ENCODE measurements around the gene LRRC37A3. TPM values are rescaled to one million over a fixed set of nuclear protein-coding genes. Genes with fewer than 3 reads are reported as not detected.
"Not testable (repeated sequence)": the region's sequence is repeated elsewhere in the genome, so short reads cannot be mapped to it uniquely, and the experiment has no call there.

Gene LRRC37A3
- total RNA-seq, 1 experiment from 2014 or later, result 9.8 TPM

DNA sequence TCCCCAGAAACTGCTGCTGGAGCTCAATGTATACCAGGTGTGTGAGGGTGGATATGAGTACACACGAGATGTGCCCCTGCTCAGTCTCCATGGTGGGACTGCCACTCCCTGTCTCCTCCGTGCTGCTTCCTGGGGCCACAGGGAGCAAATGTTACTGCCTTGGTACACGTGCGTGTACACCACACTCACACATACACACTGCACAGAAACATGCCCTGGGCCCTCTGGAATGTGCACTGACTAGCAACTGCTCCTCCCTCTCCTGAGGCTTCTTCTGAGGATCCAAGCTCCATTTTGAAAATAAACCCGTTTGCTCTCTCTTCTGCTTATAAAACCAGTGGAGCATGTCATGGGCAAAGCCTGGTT is 103.5 kb downstream of the LRRC37A3 start:
- H2AFZ ChIP-seq, result not testable (repeated sequence)

DNA sequence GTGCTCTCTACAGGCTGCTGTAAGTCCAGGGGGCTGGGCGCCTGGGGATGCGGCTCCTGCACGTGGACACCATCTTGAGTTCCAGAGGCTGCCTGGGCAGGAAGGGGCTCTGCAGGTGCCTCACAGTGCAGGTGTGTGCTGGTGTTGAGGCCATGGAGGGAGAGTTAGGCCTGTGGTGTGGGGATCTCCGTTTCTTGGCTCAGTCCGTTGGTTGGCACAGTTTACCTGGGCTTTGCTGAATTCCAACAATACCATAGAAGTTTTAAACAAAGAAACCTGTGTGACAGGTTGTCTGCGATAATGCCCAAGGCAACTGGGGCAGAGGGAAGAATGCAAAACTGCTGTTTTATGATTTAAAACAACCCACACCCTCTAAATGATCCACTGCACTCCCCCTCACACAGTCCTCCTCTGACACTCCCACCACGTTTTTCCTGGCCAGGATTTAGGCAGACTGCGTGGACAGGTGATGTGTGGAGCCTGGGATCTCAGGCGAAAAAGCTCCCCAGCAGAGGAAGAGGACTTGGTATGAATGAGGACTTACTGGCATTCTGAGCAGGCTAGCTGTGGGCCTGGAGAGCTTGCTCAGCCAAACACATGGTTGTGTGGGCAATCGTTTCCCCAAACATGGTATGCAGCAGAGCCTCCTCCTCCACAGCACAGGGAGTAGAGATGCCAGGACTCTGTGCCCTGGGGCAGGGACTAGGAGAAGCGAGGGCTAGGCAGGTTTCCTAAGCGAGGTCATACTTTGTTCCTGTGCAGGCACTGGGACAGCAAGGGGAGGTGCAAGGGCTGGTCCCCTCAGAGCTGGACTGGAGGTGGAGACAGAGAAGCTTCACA is 104.1 kb downstream of the LRRC37A3 start:
- peak; percentile 89 to 93 for DNase-seq
- H3K4me3 ChIP-seq, result peak overlapping the region; percentile 29; the same call in 1 of the 2 replicates
- BruUV-seq (replicated peaks), result not testable (repeated sequence)

More for the DNA sequence above, 103.5 kb downstream of the LRRC37A3 start:
- peaks cover 55% of the 10 kb centered on the region for H3K4me1 ChIP-seq (replicated peaks; ENCODE audit: insufficient read depth)
- peak overlapping the region; percentile 91 for H3K27ac ChIP-seq
- H3K4me3 ChIP-seq, result peak overlapping the region; percentile 29
- DNase-seq; intact Hi-C loops (cut with micrococcal nuclease; ENCODE audit: unreplicated experiment); H3K36me3 ChIP-seq (ENCODE audit: low read depth); H3K27me3 ChIP-seq (ENCODE audit: insufficient read depth, low read depth); H3K9me3 ChIP-seq (ENCODE audit: insufficient read depth, low read depth); H4K20me1 ChIP-seq (ENCODE audit: insufficient read depth); CTCF ChIA-PET; H3K9me2 ChIP-seq (ENCODE audit: insufficient read depth): not testable (repeated sequence)
- TSS peak; percentile 90 for BruUV-seq (replicated peaks)
- H3F3A ChIP-seq (ENCODE audit: insufficient read depth, low read depth), result peaks cover 22% of the 10 kb centered on the region; the same call in 1 of the 2 replicates
- 0 out of 2 replicates have a peak, but pooled peaks cover 11% of the 10 kb centered on the region for H3K79me2 ChIP-seq (ENCODE audit: low read depth)
- POLR2A ChIA-PET (ENCODE audit: unreplicated experiment), result interaction anchor here (0.7 kb wide), 1 partner anchor 104 kb away, joined by 3 read pairs; the partner anchor contains the start of gene LRRC37A3
- H3K4me2 ChIP-seq, result peak overlapping the region; percentile 81

DNA sequence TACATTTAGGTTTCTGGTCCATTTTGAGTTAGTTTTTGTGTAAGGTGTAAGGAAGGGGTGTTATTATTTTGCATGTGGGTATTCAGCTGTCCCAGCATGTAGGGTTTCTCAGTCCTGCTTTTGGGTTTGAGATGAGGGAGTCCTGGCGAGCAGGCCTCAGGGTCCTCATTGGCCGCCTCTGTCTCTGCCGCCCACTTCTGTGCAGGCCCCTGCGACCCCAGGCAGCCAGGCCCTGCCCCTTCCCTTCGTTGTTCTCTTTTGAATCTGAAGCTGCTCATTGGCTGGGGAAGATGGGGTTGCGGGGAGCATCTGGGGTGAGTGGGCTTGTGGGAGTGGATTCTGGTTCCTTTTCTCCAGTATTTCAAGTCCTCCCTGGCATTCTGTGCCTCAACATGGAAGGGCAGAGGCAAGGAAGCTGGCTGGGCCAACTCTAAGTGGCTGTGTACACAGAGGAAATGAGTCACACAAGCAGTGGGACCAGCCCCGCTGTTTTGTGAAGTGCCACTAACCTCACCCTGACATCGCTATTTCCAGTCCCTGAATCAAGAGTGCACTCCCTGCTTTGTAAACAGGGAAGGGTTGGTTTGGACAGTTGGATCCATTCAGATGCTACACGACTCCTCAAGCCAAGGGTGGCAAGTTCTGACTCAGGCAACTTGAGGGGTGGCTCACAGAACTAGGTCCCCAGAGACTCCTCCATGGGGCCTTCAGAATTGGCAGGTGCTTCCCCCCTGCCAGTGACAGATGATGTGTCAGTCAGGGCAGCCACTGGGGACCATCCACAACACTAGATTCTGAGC is 110.9 kb downstream of the LRRC37A3 start:
- H4K20me1 ChIP-seq (ENCODE audit: insufficient read depth); intact Hi-C loops (cut with micrococcal nuclease; ENCODE audit: unreplicated experiment); H3K4me3 ChIP-seq; H2AFZ ChIP-seq; H3F3A ChIP-seq (ENCODE audit: insufficient read depth, low read depth); H3K27me3 ChIP-seq (ENCODE audit: insufficient read depth, low read depth); H3K36me3 ChIP-seq (ENCODE audit: low read depth); H3K9me2 ChIP-seq (ENCODE audit: insufficient read depth); H3K9me3 ChIP-seq (ENCODE audit: insufficient read depth, low read depth): not testable (repeated sequence)
- CTCF ChIA-PET, result interaction anchor here (0.6 kb wide), 1 partner anchor 111 kb away, joined by 7 read pairs; no protein-coding TSS in a partner anchor
- peaks cover 46% of the 10 kb centered on the region for H3K4me1 ChIP-seq (replicated peaks; ENCODE audit: insufficient read depth)
- BruUV-seq (replicated peaks), result TSS peak; percentile 29
- POLR2A ChIA-PET (ENCODE audit: unreplicated experiment), result interaction anchor here (0.5 kb wide), 1 partner anchor 30 kb away, joined by 3 read pairs; no protein-coding TSS in a partner anchor
- 0 out of 2 replicates have a peak, but pooled peaks cover 15% of the 10 kb centered on the region for H3K79me2 ChIP-seq (ENCODE audit: low read depth)
- H3K4me2 ChIP-seq, result peak overlapping the region; percentile 41
- peak; percentile 83 to 92 for DNase-seq
- peak overlapping the region; percentile 75 for H3K27ac ChIP-seq

More for the DNA sequence above, 104.1 kb downstream of the LRRC37A3 start:
- H3K36me3 ChIP-seq (ENCODE audit: low read depth); H3K9me3 ChIP-seq (ENCODE audit: insufficient read depth, low read depth); H3K9me2 ChIP-seq (ENCODE audit: insufficient read depth); intact Hi-C loops (cut with micrococcal nuclease; ENCODE audit: unreplicated experiment); H4K20me1 ChIP-seq (ENCODE audit: insufficient read depth); H3K27me3 ChIP-seq (ENCODE audit: insufficient read depth, low read depth); CTCF ChIA-PET; POLR2A ChIA-PET (ENCODE audit: unreplicated experiment); H2AFZ ChIP-seq: not testable (repeated sequence)
- peaks cover 22% of the 10 kb centered on the region; the same call in 1 of the 2 replicates for H3F3A ChIP-seq (ENCODE audit: insufficient read depth, low read depth)
- peak overlapping the region; percentile 81 for H3K4me2 ChIP-seq
- peak overlapping the region; percentile 91 for H3K27ac ChIP-seq
- H3K79me2 ChIP-seq (ENCODE audit: low read depth), result 0 out of 2 replicates have a peak, but pooled peaks cover 13% of the 10 kb centered on the region
- H3K4me1 ChIP-seq (replicated peaks; ENCODE audit: insufficient read depth), result peaks cover 61% of the 10 kb centered on the region

Other genes with a start within 250 kb of the LRRC37A3 start
- gene GNA13, start 137.3 kb upstream of the LRRC37A3 start, total RNA-seq (2021), result 26.2 and 29.7 TPM in 2 replicates
- 5.7 and 6.1 TPM in 2 replicates for gene RGS9, start 217.9 kb upstream of the LRRC37A3 start, total RNA-seq (2021)

All from PC-9 (cell line).